Activated CD8-positive, alpha-beta T cell treated with anti-CD3 and anti-CD28 coated beads for 36 hours (primary cell): Measurements from ENCODE around the gene LARGE2. TPM values are rescaled to one million over a fixed set of nuclear protein-coding genes. Genes with fewer than 3 reads are reported as not detected.

Source experiments
- ATAC-seq: fragments of 200-7000 bp; cut with Tn5 transposase; one replicate; pipeline ENCODE4 v1.10.0; 2021; ENCODE audit warnings: mild to moderate bottlenecking, moderate library complexity
- CTCF ChIA-PET: fragments of 350-600 bp; sonication (Branson Sonifier 250); formaldehyde crosslinking; loops from one replicate; lab custom pipeline; 2021; ENCODE audit warnings: antibody characterized with exemption; lab: Charles Lee
- POLR2A ChIA-PET: fragments of 350-600 bp; sonication (Branson Sonifier 250); formaldehyde crosslinking; loops from one replicate; lab custom pipeline; 2021; ENCODE audit warnings: antibody characterized with exemption; lab: Charles Lee
- DNase-seq: peaks from one replicate; pipeline ENCODE4 v3.0.0-alpha.2; 2020
- H3K27ac Mint-ChIP-seq: one replicate; pipeline ENCODE4 v1.8.0; 2021; ENCODE audit warnings: mild to moderate bottlenecking, mixed read lengths
- H3K27me3 Mint-ChIP-seq: one replicate; pipeline ENCODE4 v1.8.0; 2021; ENCODE audit warnings: mixed read lengths
- H3K36me3 Mint-ChIP-seq: one replicate; pipeline ENCODE4 v1.8.0; 2021; ENCODE audit warnings: low read depth, mixed read lengths
- H3K4me1 Mint-ChIP-seq: one replicate; pipeline ENCODE4 v1.8.0; 2021; ENCODE audit warnings: low read depth, mixed read lengths
- H3K4me3 Mint-ChIP-seq: one replicate; pipeline ENCODE4 v1.8.0; 2021; ENCODE audit warnings: mild to moderate bottlenecking, moderate library complexity, mixed read lengths
- H3K9me3 Mint-ChIP-seq: one replicate; pipeline ENCODE4 v1.8.0; 2021; ENCODE audit warnings: mixed read lengths
- intact Hi-C: fragments of 100-400 bp; cut with micrococcal nuclease; formaldehyde crosslinking; loops from one replicate; pipeline ENCODE4 v1.10.0; 2022
- total RNA-seq, 2 experiments: library from RNA; stranded (reverse); gene quantifications; one replicate each; pipeline ENCODE4 v1.2.3, GENCODE V29; 2021
- TF ChIP-seq, protein P1 (sequence below): fragments of 200-600 bp; IDR thresholded peaks from one replicate; pipeline ENCODE4 v1.8.0; 2022; ENCODE audit warnings: antibody characterized with exemption, mild to moderate bottlenecking

Gene LARGE2
- total RNA-seq, 2 experiments from 2014 or later, result 0.70 to 1.1 TPM

DNA sequence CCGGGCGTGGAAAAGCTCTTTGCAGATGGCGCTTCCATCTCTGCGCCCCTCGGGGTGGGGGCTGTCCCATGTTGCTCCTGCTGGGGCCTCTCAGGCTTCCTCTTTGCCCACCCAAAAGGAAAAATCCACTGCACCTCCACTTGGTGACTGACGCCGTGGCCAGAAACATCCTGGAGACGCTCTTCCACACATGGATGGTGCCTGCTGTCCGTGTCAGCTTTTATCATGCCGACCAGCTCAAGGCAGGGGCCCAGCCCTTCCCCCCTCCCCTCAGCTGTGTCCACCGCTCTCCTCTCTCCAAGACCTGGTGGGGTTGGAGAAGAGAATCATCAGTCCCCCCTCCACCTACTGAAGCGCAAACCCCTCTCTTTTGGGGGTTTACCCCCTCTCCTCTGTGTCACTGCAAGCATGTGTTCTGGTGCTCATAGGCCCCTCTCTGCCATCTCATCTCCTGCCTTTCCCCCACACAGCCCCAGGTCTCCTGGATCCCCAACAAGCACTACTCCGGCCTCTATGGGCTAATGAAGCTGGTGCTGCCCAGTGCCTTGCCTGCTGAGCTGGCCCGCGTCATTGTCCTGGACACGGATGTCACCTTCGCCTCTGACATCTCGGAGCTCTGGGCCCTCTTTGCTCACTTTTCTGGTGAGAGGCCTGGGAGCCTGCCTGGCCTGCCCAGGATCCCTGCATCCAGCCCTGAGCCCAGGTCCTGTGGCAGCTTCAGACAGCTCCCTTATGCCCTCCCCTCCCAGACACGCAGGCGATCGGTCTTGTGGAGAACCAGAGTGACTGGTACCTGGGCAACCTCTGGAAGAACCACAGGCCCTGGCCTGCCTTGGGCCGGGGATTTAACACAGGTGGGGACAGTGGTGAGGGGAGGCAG, 1.8 kb downstream of the LARGE2 start:
- Mint-ChIP-seq H3K4me3 (peak overlapping the region; percentile 0), H3K9me3 (no peaks in the 10 kb centered on the region), H3K27me3 (peaks cover 5% of the 10 kb centered on the region), H3K36me3 (no peaks in the 10 kb centered on the region), H3K27ac (no peak overlapping the region), H3K4me1 (peaks cover 16% of the 10 kb centered on the region)
- CTCF ChIA-PET, result interaction anchor here (1.1 to 1.2 kb wide), 2 partner anchors 51 to 390 kb away, joined by 3 read pairs; no protein-coding TSS in a partner anchor
- DNase-seq (no peak), ATAC-seq (no peak)
- POLR2A ChIA-PET, result no interaction called here
- intact Hi-C loops, result no loop called here
- TF ChIP-seq, protein P1, sequence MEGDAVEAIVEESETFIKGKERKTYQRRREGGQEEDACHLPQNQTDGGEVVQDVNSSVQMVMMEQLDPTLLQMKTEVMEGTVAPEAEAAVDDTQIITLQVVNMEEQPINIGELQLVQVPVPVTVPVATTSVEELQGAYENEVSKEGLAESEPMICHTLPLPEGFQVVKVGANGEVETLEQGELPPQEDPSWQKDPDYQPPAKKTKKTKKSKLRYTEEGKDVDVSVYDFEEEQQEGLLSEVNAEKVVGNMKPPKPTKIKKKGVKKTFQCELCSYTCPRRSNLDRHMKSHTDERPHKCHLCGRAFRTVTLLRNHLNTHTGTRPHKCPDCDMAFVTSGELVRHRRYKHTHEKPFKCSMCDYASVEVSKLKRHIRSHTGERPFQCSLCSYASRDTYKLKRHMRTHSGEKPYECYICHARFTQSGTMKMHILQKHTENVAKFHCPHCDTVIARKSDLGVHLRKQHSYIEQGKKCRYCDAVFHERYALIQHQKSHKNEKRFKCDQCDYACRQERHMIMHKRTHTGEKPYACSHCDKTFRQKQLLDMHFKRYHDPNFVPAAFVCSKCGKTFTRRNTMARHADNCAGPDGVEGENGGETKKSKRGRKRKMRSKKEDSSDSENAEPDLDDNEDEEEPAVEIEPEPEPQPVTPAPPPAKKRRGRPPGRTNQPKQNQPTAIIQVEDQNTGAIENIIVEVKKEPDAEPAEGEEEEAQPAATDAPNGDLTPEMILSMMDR, result no peak

DNA sequence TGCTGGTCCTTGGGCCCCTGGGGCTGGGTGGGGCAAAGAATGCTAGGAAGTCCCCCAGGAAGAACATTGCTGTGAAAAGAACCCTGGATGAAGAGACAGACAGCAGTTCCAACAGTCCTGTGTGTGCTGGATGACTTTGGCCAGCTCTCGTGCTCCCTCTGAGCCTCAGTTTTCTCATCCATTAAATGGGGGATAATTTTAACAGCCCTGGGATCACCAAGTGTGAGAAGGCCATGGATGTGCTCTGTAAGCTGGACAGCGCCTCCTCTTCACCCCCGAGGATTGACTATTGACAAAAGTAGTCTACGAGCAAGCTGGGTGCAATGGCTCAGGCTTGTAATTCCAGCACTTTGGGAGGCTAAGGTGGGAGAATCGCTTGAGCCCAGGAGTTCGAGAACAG, 2.5 kb downstream of the LARGE2 start:
- Mint-ChIP-seq H3K27me3 (peaks cover 5% of the 10 kb centered on the region), H3K9me3 (no peaks in the 10 kb centered on the region), H3K4me1 (peaks cover 19% of the 10 kb centered on the region), H3K36me3 (no peaks in the 10 kb centered on the region), H3K27ac (no peak overlapping the region), H3K4me3 (no peak overlapping the region)
- TF ChIP-seq, protein P1, result no peak
- DNase-seq (no peak), ATAC-seq (no peak)
- CTCF ChIA-PET, result interaction anchor here (1.1 kb wide), 1 partner anchor 52 kb away, joined by 3 read pairs; no protein-coding TSS in a partner anchor
- intact Hi-C loops, result no loop called here
- POLR2A ChIA-PET, result no interaction called here

DNA sequence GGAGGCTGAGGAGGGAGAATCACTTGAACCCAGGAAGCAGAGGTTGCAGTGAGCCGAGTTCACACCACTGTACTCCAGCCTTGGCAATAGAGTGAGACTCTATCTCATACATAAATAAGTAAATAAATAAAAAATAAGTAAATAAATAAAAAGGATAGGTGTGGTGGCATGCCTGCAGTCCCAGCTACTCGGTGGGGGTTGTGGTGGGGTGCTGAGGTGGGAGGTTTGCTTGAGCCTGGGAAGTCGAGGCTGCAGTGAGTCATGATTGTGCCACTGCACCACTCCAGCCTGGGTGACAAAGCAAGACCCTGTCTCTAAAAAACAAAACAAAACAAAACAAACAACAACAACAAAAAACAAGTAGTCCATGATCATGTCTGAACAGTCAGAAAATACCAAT, 3.1 kb downstream of the LARGE2 start:
- Mint-ChIP-seq H3K36me3 (no peaks in the 10 kb centered on the region), H3K27me3 (peaks cover 5% of the 10 kb centered on the region), H3K9me3 (no peaks in the 10 kb centered on the region), H3K4me1 (peaks cover 25% of the 10 kb centered on the region), H3K27ac (no peak overlapping the region), H3K4me3 (no peak overlapping the region)
- ChIA-PET CTCF (interaction anchor here (0.5 to 1.1 kb wide), 2 partner anchors 52 to 426 kb away, joined by 3 read pairs; no protein-coding TSS in a partner anchor), POLR2A (interaction anchor here (0.5 kb wide), 1 partner anchor 842 kb away, joined by 3 read pairs; no protein-coding TSS in a partner anchor)
- intact Hi-C loops, result no loop called here
- DNase-seq, result no peak
- TF ChIP-seq, protein P1, result no peak
- ATAC-seq, result no peak

DNA sequence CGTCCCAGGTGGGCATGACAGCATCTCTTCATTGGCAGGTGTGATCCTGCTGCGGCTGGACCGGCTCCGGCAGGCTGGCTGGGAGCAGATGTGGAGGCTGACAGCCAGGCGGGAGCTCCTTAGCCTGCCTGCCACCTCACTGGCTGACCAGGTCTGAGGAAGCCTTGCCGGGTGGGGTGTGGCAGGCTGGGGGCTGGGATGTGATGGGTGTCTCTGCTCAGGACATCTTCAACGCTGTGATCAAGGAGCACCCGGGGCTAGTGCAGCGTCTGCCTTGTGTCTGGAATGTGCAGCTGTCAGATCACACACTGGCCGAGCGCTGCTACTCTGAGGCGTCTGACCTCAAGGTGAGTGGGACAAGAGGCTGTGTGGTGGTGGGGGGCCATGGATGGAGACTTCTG, 3.5 kb downstream of the LARGE2 start:
- no peaks in the 10 kb centered on the region for H3K36me3 Mint-ChIP-seq
- H3K9me3 Mint-ChIP-seq, result no peaks in the 10 kb centered on the region
- H3K4me1 Mint-ChIP-seq, result peaks cover 29% of the 10 kb centered on the region
- H3K27me3 Mint-ChIP-seq, result peaks cover 5% of the 10 kb centered on the region
- TF ChIP-seq, protein P1, result no peak
- H3K27ac Mint-ChIP-seq, result no peak overlapping the region
- ATAC-seq (no peak), DNase-seq (no peak)
- CTCF ChIA-PET, result interaction anchor here (0.5 kb wide), 1 partner anchor 426 kb away, joined by 3 read pairs; no protein-coding TSS in a partner anchor
- intact Hi-C loops, result no loop called here
- no peak overlapping the region for H3K4me3 Mint-ChIP-seq
- POLR2A ChIA-PET, result interaction anchor here (0.5 kb wide), 1 partner anchor 842 kb away, joined by 3 read pairs; no protein-coding TSS in a partner anchor
